ENCODE data around the gene ECI1. TPM values are rescaled to one million over a fixed set of nuclear protein-coding genes. Genes with fewer than 3 reads are reported as not detected.

The ECI1 gene, protein sequence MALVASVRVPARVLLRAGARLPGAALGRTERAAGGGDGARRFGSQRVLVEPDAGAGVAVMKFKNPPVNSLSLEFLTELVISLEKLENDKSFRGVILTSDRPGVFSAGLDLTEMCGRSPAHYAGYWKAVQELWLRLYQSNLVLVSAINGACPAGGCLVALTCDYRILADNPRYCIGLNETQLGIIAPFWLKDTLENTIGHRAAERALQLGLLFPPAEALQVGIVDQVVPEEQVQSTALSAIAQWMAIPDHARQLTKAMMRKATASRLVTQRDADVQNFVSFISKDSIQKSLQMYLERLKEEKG
- 10 to 100 TPM; 36.0 to 41.1 TPM for total RNA-seq

GRCh38 chr16:2251296-2252111, at the start of gene ECI1:
Gene ECI1 (minus strand): TSS chr16:2251587. CDS start chr16:2251566, 21 bp downstream.
- H3K36me3 Mint-ChIP-seq (ENCODE audit: low read depth), result peaks cover 42% of the 10 kb centered on the region
- peak within 1 kb of the TSS; percentile 87 for H3K4me3 Mint-ChIP-seq
- no peaks in the 10 kb centered on the region for H3K27me3 Mint-ChIP-seq (ENCODE audit: low read depth)
- POLR2A ChIA-PET, result interaction anchor here (0.6 to 3.5 kb wide), 13 partner anchors 10 to 229 kb away, joined by 3 to 15 read pairs (median 4); partner anchors contain the start of genes MLST8, PGP, RNPS1 and TRAF7
- peak; percentile 87 for ATAC-seq
- no peaks in the 10 kb centered on the region for H3K9me3 Mint-ChIP-seq (ENCODE audit: insufficient read depth)
- peak within 1 kb of the TSS; percentile 91 for H3K27ac Mint-ChIP-seq
- H3K4me1 Mint-ChIP-seq (ENCODE audit: low read depth), result peaks cover 5% of the 10 kb centered on the region
- CTCF ChIA-PET, result interaction anchor here (0.8 to 2.6 kb wide), 14 partner anchors 8 to 250 kb away, joined by 3 to 18 read pairs (median 4); partner anchors contain the start of genes E4F1, MLST8, NTHL1 and TEDC2
- DNase-seq, result peak; percentile 86

DNA sequence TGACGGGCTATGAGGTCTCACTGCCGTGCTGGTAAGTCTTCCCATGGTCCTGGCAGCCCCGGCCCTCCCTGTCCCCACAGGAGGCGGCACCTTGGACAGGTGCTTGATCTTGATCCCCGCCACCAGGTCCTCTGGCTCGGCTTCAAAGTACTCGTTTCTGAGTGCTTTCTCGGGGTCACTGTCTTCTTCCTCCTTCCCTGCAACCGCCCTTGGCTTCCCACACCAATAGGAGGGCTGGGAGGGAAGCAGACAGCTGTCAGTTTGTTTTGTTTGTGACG, 48.5 kb upstream of the ECI1 start:
- H3K27me3 Mint-ChIP-seq (ENCODE audit: low read depth), result no peaks in the 10 kb centered on the region
- CTCF ChIA-PET, result no interaction called here
- no peak for DNase-seq
- H3K9me3 Mint-ChIP-seq (ENCODE audit: insufficient read depth), result no peaks in the 10 kb centered on the region
- H3K4me1 Mint-ChIP-seq (ENCODE audit: low read depth), result peaks cover 18% of the 10 kb centered on the region
- H3K4me3 Mint-ChIP-seq, result no peak overlapping the region
- H3K27ac Mint-ChIP-seq, result no peak overlapping the region
- no peak for ATAC-seq
- POLR2A ChIA-PET, result no interaction called here
- peaks cover 3% of the 10 kb centered on the region for H3K36me3 Mint-ChIP-seq (ENCODE audit: low read depth)

- ATAC-seq (no peak), DNase-seq (no peak)
- H3K4me1 Mint-ChIP-seq (ENCODE audit: low read depth), result peaks cover 18% of the 10 kb centered on the region
- H3K4me3 Mint-ChIP-seq, result no peak overlapping the region
- CTCF ChIA-PET, result no interaction called here
- POLR2A ChIA-PET, result no interaction called here
- no peaks in the 10 kb centered on the region for H3K27me3 Mint-ChIP-seq (ENCODE audit: low read depth)
- H3K36me3 Mint-ChIP-seq (ENCODE audit: low read depth), result peaks cover 3% of the 10 kb centered on the region
- no peaks in the 10 kb centered on the region for H3K9me3 Mint-ChIP-seq (ENCODE audit: insufficient read depth)
- no peak overlapping the region for H3K27ac Mint-ChIP-seq
Measured at GRCh38 chr16:2299121-2299914, 47.9 kb upstream of the ECI1 start.

GRCh38 chr16:2298621-2299020, 47.2 kb upstream of the ECI1 start:
- CTCF ChIA-PET, result no interaction called here
- no peak for DNase-seq
- Mint-ChIP-seq H3K36me3 (ENCODE audit: low read depth) (peaks cover 3% of the 10 kb centered on the region), H3K4me1 (ENCODE audit: low read depth) (peaks cover 18% of the 10 kb centered on the region), H3K4me3 (no peak overlapping the region), H3K9me3 (ENCODE audit: insufficient read depth) (no peaks in the 10 kb centered on the region), H3K27ac (no peak overlapping the region), H3K27me3 (ENCODE audit: low read depth) (no peaks in the 10 kb centered on the region)
- POLR2A ChIA-PET, result no interaction called here
- ATAC-seq, result no peak

DNA sequence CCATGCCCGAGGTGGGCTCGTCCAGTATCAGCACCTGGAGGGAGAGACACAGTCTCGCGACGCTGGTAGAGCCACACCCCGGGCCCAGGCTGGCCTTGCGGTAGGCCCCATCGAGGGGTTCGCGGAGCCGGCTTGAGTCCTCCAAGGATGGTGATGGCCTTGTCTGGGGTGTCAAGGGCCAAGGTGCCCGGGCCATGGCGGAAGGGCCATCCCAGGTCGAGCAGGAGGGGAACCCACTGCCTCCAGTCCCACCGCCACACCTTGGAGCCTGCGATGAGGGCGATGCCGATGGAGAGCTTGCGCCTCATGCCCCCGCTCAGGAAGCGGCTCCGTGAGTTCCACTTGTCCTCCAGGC, 46.1 kb upstream of the ECI1 start:
- peak overlapping the region; percentile 84 for H3K27ac Mint-ChIP-seq
- H3K9me3 Mint-ChIP-seq (ENCODE audit: insufficient read depth), result no peaks in the 10 kb centered on the region
- peaks cover 3% of the 10 kb centered on the region for H3K36me3 Mint-ChIP-seq (ENCODE audit: low read depth)
- DNase-seq (no peak), ATAC-seq (no peak)
- peaks cover 18% of the 10 kb centered on the region for H3K4me1 Mint-ChIP-seq (ENCODE audit: low read depth)
- H3K27me3 Mint-ChIP-seq (ENCODE audit: low read depth), result no peaks in the 10 kb centered on the region
- ChIA-PET POLR2A (no interaction called here), CTCF (interaction anchor here (0.8 to 1.0 kb wide), 3 partner anchors 8 to 43 kb away, joined by 3 to 4 read pairs (median 3); partner anchors contain the start of gene ABCA3)
- no peak overlapping the region for H3K4me3 Mint-ChIP-seq

- DNase-seq (peak; percentile 63), ATAC-seq (peak; percentile 69)
- Mint-ChIP-seq H3K4me3 (peak overlapping the region; percentile 18), H3K27ac (peak overlapping the region; percentile 84), H3K4me1 (ENCODE audit: low read depth) (peaks cover 18% of the 10 kb centered on the region), H3K27me3 (ENCODE audit: low read depth) (no peaks in the 10 kb centered on the region), H3K36me3 (ENCODE audit: low read depth) (peaks cover 3% of the 10 kb centered on the region), H3K9me3 (ENCODE audit: insufficient read depth) (no peaks in the 10 kb centered on the region)
- CTCF ChIA-PET, result interaction anchor here (0.6 to 1.0 kb wide), 4 partner anchors 9 to 190 kb away, joined by 3 to 4 read pairs (median 3); partner anchors contain the start of gene ABCA3
- POLR2A ChIA-PET, result no interaction called here
Measured at GRCh38 chr16:2296661-2297505, 45.5 kb upstream of the ECI1 start.

- DNase-seq (no peak), ATAC-seq (no peak)
- Mint-ChIP-seq H3K9me3 (ENCODE audit: insufficient read depth) (no peaks in the 10 kb centered on the region), H3K36me3 (ENCODE audit: low read depth) (peaks cover 3% of the 10 kb centered on the region), H3K4me3 (no peak overlapping the region), H3K27me3 (ENCODE audit: low read depth) (no peaks in the 10 kb centered on the region), H3K27ac (no peak overlapping the region), H3K4me1 (ENCODE audit: low read depth) (peaks cover 18% of the 10 kb centered on the region)
- ChIA-PET CTCF (interaction anchor here (0.7 kb wide), 1 partner anchor 45 kb away, joined by 4 read pairs; no protein-coding TSS in a partner anchor), POLR2A (interaction anchor here (0.8 kb wide), 1 partner anchor 140 kb away, joined by 4 read pairs; the partner anchor contains the start of gene TRAF7)
Measured at GRCh38 chr16:2295056-2295798, 43.8 kb upstream of the ECI1 start.

DNA sequence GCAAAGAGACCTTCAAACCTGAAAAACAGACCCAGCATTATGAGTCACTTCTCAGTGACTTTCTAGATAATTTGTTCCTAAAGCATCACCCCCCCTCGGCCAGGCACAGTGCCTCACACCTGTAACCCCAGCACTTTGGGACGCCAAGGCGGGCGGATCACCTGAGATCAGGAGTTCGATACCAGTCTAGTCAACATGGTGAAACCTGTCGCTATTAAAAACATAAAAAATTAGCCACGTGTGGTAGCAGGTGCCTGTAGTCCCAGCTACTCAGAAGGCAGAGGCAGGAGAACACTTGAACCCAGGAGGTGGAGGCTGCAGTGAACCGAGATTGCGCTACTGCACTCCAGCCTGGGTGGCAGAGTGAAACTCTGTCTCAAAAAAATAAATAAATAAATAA, 40.8 kb upstream of the ECI1 start:
- Mint-ChIP-seq H3K36me3 (ENCODE audit: low read depth) (peaks cover 2% of the 10 kb centered on the region), H3K4me1 (ENCODE audit: low read depth) (peaks cover 16% of the 10 kb centered on the region), H3K27me3 (ENCODE audit: low read depth) (no peaks in the 10 kb centered on the region), H3K4me3 (no peak overlapping the region), H3K27ac (no peak overlapping the region), H3K9me3 (ENCODE audit: insufficient read depth) (no peaks in the 10 kb centered on the region)
- DNase-seq (no peak), ATAC-seq (no peak)
- ChIA-PET POLR2A (no interaction called here), CTCF (no interaction called here)

DNA sequence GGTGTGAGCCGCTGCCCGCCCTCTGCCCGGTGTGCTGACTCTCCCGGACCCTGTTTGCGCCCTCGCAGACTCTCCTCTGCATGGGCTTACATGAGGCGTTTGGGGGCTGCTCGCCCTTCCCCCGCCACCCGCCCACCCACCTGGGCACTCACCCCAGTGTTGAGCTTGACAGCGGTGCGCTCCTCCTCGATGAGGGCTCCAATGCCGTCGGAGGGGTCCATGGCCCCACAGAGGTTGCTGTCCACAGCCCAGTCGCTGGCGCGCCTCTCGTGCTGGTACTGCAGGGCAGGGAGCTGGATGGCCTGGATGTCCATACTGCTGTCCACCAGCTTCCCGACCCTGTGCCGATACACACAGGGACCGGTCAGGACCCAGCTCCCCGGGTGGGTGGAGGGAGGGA, 37.9 kb upstream of the ECI1 start:
- Mint-ChIP-seq H3K36me3 (ENCODE audit: low read depth) (no peaks in the 10 kb centered on the region), H3K27me3 (ENCODE audit: low read depth) (no peaks in the 10 kb centered on the region), H3K27ac (no peak overlapping the region), H3K9me3 (ENCODE audit: insufficient read depth) (no peaks in the 10 kb centered on the region), H3K4me1 (ENCODE audit: low read depth) (no peaks in the 10 kb centered on the region), H3K4me3 (no peak overlapping the region)
- no peak for ATAC-seq
- ChIA-PET CTCF (no interaction called here), POLR2A (interaction anchor here (1.3 kb wide), 1 partner anchor 9 kb away, joined by 3 read pairs; no protein-coding TSS in a partner anchor)
- no peak for DNase-seq

DNA sequence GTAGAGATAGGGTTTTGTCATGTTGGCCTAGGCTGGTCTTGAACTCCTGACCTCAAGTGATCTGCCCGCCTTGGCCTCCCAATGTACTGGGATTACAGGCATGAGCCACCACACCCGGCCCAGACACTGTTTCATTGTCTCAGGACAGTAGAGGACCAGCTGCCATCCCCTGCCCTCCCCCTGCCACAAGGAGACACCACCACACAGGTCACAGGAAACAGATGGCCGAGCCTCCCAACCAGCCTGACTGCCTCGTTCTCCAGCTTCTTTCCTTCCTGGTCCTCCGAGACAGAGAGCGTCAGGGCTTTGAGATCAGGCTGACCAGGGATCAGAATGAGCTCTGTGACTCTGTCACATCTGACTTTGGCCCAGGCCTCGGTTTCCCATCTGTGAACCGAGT, 37.3 kb upstream of the ECI1 start:
- H3K4me3 Mint-ChIP-seq, result no peak overlapping the region
- no peak overlapping the region for H3K27ac Mint-ChIP-seq
- H3K9me3 Mint-ChIP-seq (ENCODE audit: insufficient read depth), result no peaks in the 10 kb centered on the region
- H3K27me3 Mint-ChIP-seq (ENCODE audit: low read depth), result no peaks in the 10 kb centered on the region
- no peaks in the 10 kb centered on the region for H3K36me3 Mint-ChIP-seq (ENCODE audit: low read depth)
- no peaks in the 10 kb centered on the region for H3K4me1 Mint-ChIP-seq (ENCODE audit: low read depth)
- ChIA-PET CTCF (no interaction called here), POLR2A (interaction anchor here (1.3 kb wide), 1 partner anchor 9 kb away, joined by 3 read pairs; no protein-coding TSS in a partner anchor)
- no peak for ATAC-seq
- DNase-seq, result no peak
